ENCODE data around the gene MYEF2. TPM values are rescaled to one million over a fixed set of nuclear protein-coding genes. Genes with fewer than 3 reads are reported as not detected.

MYEF2 gene
- total and polyA plus RNA-seq, 2 donors (not counting 3 experiments of a cell fraction or from before 2014, with no cell fraction given) = 11.6 to 54.8 TPM

- no peaks in the 10 kb centered on the region for H3K9me1 ChIP-seq (replicated peaks; ENCODE audit: control insufficient read depth, extremely low read depth, insufficient read depth, low read length)
- intact Hi-C loops (cut with micrococcal nuclease) (no loop called here), dilution Hi-C loops (cut with MboI; ENCODE audit: extremely low pct_ligation_motif_present, low sequenced_read_pairs) (no loop called here)
- FAIRE-seq = no peak
- POLR2A ChIA-PET = no interaction called here
- no peaks in the 10 kb centered on the region for H3K36me3 ChIP-seq (ENCODE audit: control insufficient read depth in 2 of 2, extremely low read depth in 1 of 2, insufficient read depth in 2 of 2, low read length in 2 of 2)
- H3K27me3 ChIP-seq (ENCODE audit: control insufficient read depth in 2 of 2, insufficient read depth in 2 of 2, low read length in 2 of 2) = peaks cover 9 to 50% of the 10 kb centered on the region in 2 experiments
- TF ChIP-seq MAX (IDR thresholded peaks at IDR 0.05; ENCODE audit: insufficient read depth, insufficient read length) (no peak), JUN (IDR thresholded peaks at IDR 0.05; ENCODE audit: borderline replicate concordance, insufficient read depth, insufficient read length, low read depth) (no peak), GATA2 (IDR thresholded peaks at IDR 0.05; ENCODE audit: insufficient read depth, insufficient read length, low read depth, low read length) (no peak), CTCF (IDR thresholded peaks at IDR 0.05; ENCODE audit: extremely low read depth in 1 of 2, insufficient read depth in 1 of 2, low read depth in 1 of 2, low read length in 2 of 2) (no peak), POLR2AphosphoS5 (IDR thresholded peaks at IDR 0.05; ENCODE audit: insufficient read depth, low read depth, low read length) (no peak), FOS (IDR thresholded peaks at IDR 0.05; ENCODE audit: borderline replicate concordance, insufficient read depth, low read length) (no peak), EZH2 (IDR thresholded peaks at IDR 0.05; ENCODE audit: borderline replicate concordance, low read depth, low read length, severe bottlenecking) (no peak), POLR2A (IDR thresholded peaks at IDR 0.05; ENCODE audit: low read depth, low read length) (no peak), MYC (IDR thresholded peaks at IDR 0.05; ENCODE audit: low read depth, low read length) (no peak)
- no peaks in the 10 kb centered on the region for H3K79me2 ChIP-seq (ENCODE audit: control insufficient read depth, insufficient read depth, low read length)
- H3K4me2 ChIP-seq (ENCODE audit: insufficient read depth, low read length) = no peak within 1 kb of the TSS
- H3K27ac ChIP-seq (ENCODE audit: insufficient read depth, low read depth, low read length) = no peak within 1 kb of the TSS
- CTCF ChIA-PET = no interaction called here
- no peak within 1 kb of the TSS for H3K4me3 ChIP-seq (replicated peaks in 1 of 3; ENCODE audit: insufficient read depth in 1 of 3, low read depth in 1 of 3, low read length in 3 of 3)
- no peak within 1 kb of the TSS for H3K9ac ChIP-seq (replicated peaks; ENCODE audit: extremely low read depth, insufficient read depth, low read length)
- H4K20me1 ChIP-seq (replicated peaks; ENCODE audit: control insufficient read depth, extremely low read depth, insufficient read depth, low read length) = no peaks in the 10 kb centered on the region
- H3K9me3 ChIP-seq (replicated peaks; ENCODE audit: control insufficient read depth, insufficient read depth, low read length) = no peaks in the 10 kb centered on the region
- no peaks in the 10 kb centered on the region for H3K4me1 ChIP-seq (ENCODE audit: control insufficient read depth, extremely low read depth, insufficient read depth, low read length)
- BruUV-seq (replicated peaks) = no TSS peak
- H2AFZ ChIP-seq (ENCODE audit: low read depth, low read length) = no peak within 1 kb of the TSS
- no peak for DNase-seq (ENCODE audit: low read depth, low spot score)
These were observed 13.6 kb upstream of the MYEF2 start, which contains the start of gene CTXN2 for GRCh38 chr15:48191574-48192225. CTXN2 (plus strand) TSS chr15:48191665; CDS start chr15:48201301, 9,636 bp downstream.
